IMR-90 (cell line): ENCODE measurements around the gene MPRIP. TPM values are rescaled to one million over a fixed set of nuclear protein-coding genes. Genes with fewer than 3 reads are reported as not detected.
A peak's percentile ranks its signal among the peaks of the same experiment; 100 is the strongest.

Experiments used
- ATAC-seq: fragments of 200-7000 bp; cut with Tn5 transposase; 2 replicates; pipeline ENCODE4 v1.9.1; 2020; ENCODE audit warnings: low read depth, mild to moderate bottlenecking, moderate library complexity
- BruUV-seq: library from RNA; stranded (reverse); fragments of 400-500 nt; replicated peaks from 2 replicates; lab custom pipeline; 2021; lab: Mats Ljungman, UMichigan
- CTCF ChIA-PET: fragments of 300-600 bp; formaldehyde crosslinking; extraction: SDS; loops from one replicate; lab custom pipeline; 2021; ENCODE audit warnings: antibody characterized with exemption; lab: Yijun Ruan, JAX
- POLR2A ChIA-PET: fragments of 300-600 bp; sonication (Branson Sonifier 250); formaldehyde crosslinking; loops from one replicate; lab custom pipeline; 2022; ENCODE audit warnings: antibody characterized with exemption; ENCODE audit not compliant: unreplicated experiment; lab: Charles Lee
- DNase-seq: peaks from one replicate; pipeline ENCODE4 v3.0.0; 2013
- H2AFZ ChIP-seq: replicated peaks from 2 replicates; pipeline ENCODE3; 2013; ENCODE audit warnings: low read length, mild to moderate bottlenecking; ENCODE audit not compliant: poor library complexity
- H2AK5ac ChIP-seq: 2 replicates; pipeline ENCODE4 v1.6.1; 2013; ENCODE audit warnings: low read depth, low read length, inconsistent platforms
- H2AK9ac ChIP-seq: replicated peaks from 2 replicates; pipeline ENCODE3; 2013; ENCODE audit warnings: mild to moderate bottlenecking, low read depth, low read length, moderate library complexity; ENCODE audit not compliant: poor library complexity
- H2BK120ac ChIP-seq: 2 replicates; pipeline ENCODE4 v1.6.1; 2013; ENCODE audit warnings: low read depth, low read length, inconsistent platforms
- H2BK15ac ChIP-seq: 3 replicates; pipeline ENCODE4 v1.6.1; 2013; ENCODE audit warnings: low read depth, low read length, inconsistent platforms
- H2BK20ac ChIP-seq: 2 replicates; pipeline ENCODE4 v1.6.1; 2013; ENCODE audit warnings: low read depth, mild to moderate bottlenecking, inconsistent platforms, low read length, moderate library complexity
- H2BK5ac ChIP-seq: 2 replicates; pipeline ENCODE4 v1.6.1; 2013; ENCODE audit warnings: mild to moderate bottlenecking, low read depth, low read length, inconsistent platforms; ENCODE audit not compliant: poor library complexity, severe bottlenecking
- H3K14ac ChIP-seq: replicated peaks from 2 replicates; pipeline ENCODE4 v1.6.1; 2013; ENCODE audit warnings: low read depth, low read length, inconsistent platforms
- H3K18ac ChIP-seq: 2 replicates; pipeline ENCODE4 v1.6.1; 2013; ENCODE audit warnings: low read depth, low read length, control low read depth
- H3K23ac ChIP-seq: 2 replicates; pipeline ENCODE4 v1.6.1; 2013; ENCODE audit warnings: low read depth, low read length, inconsistent platforms
- H3K27ac ChIP-seq: 2 replicates; pipeline ENCODE4 v1.5.1; 2013; ENCODE audit warnings: mild to moderate bottlenecking, control low read depth, low read length; ENCODE audit not compliant: insufficient read depth
- H3K27me3 ChIP-seq: 2 replicates; pipeline ENCODE4 v1.6.1; 2013; ENCODE audit warnings: low read length; ENCODE audit not compliant: control insufficient read depth, insufficient read depth
- H3K36me3 ChIP-seq: 2 replicates; pipeline ENCODE4 v1.6.1; 2013; ENCODE audit warnings: low read length, mixed read lengths; ENCODE audit not compliant: control insufficient read depth, insufficient read depth
- H3K4ac ChIP-seq: 2 replicates; pipeline ENCODE4 v1.6.1; 2013; ENCODE audit warnings: low read depth, low read length, inconsistent platforms
- H3K4me1 ChIP-seq: 2 replicates; pipeline ENCODE4 v1.6.1; 2013; ENCODE audit warnings: low read length, mixed read lengths; ENCODE audit not compliant: control insufficient read depth, insufficient read depth
- H3K4me2 ChIP-seq: 2 replicates; pipeline ENCODE4 v1.6.1; 2013; ENCODE audit warnings: low read depth, mild to moderate bottlenecking, control low read depth, low read length, moderate library complexity
- H3K4me3 ChIP-seq: 2 replicates; pipeline ENCODE4 v1.5.1; 2013; ENCODE audit warnings: low read depth, mild to moderate bottlenecking, control low read depth, low read length, moderate library complexity; ENCODE audit not compliant: insufficient read depth
- H3K56ac ChIP-seq: 2 replicates; pipeline ENCODE4 v1.6.1; 2013; ENCODE audit warnings: low read length, inconsistent platforms; ENCODE audit not compliant: insufficient read depth; ENCODE audit errors: extremely low read depth
- H3K79me1 ChIP-seq, 2 experiments: 2 replicates each; pipeline ENCODE4 v1.6.1; 2013; ENCODE audit warnings: low read length in 2 of 2, inconsistent platforms in 1 of 2, low read depth in 1 of 2
- H3K9ac ChIP-seq: 2 replicates; pipeline ENCODE4 v1.6.1; 2013; ENCODE audit warnings: low read depth, low read length, control low read depth
- H3K9me1 ChIP-seq: 2 replicates; pipeline ENCODE4 v1.6.1; 2013; ENCODE audit warnings: low read length, inconsistent platforms; ENCODE audit not compliant: insufficient read depth
- H3K9me3 ChIP-seq: 2 replicates; pipeline ENCODE4 v1.6.1; 2013; ENCODE audit warnings: low read length; ENCODE audit not compliant: control insufficient read depth, insufficient read depth
- H4K20me1 ChIP-seq: 2 replicates; pipeline ENCODE4 v1.6.1; 2013; ENCODE audit warnings: low read length, inconsistent platforms; ENCODE audit not compliant: insufficient read depth
- H4K5ac ChIP-seq: 2 replicates; pipeline ENCODE4 v1.6.1; 2013; ENCODE audit warnings: mild to moderate bottlenecking, low read depth, low read length, control low read depth
- H4K8ac ChIP-seq, 2 experiments: 2 replicates each; pipeline ENCODE4 v1.6.1; 2013; ENCODE audit warnings: low read depth in 2 of 2, low read length in 2 of 2, control low read depth in 1 of 2, inconsistent platforms in 1 of 2
- H4K91ac ChIP-seq: 2 replicates; pipeline ENCODE4 v1.6.1; 2013; ENCODE audit warnings: low read depth, low read length, inconsistent platforms; ENCODE audit not compliant: insufficient read depth
- CTCF ChIP-seq: conservative IDR thresholded peaks from 2 replicates; pipeline ENCODE4 v1.5.1; 2012; ENCODE audit warnings: mild to moderate bottlenecking, low read depth, low read length, improper control_type of control experiment
- ELK1 ChIP-seq: fragments of 150-350 bp; IDR thresholded peaks from 2 replicates; pipeline ENCODE4 v1.6.1; 2016; ENCODE audit warnings: low read depth, mild to moderate bottlenecking, low read length, moderate library complexity, borderline replicate concordance
- FOS ChIP-seq: fragments of 150-350 bp; IDR thresholded peaks from 2 replicates; pipeline ENCODE4 v1.6.1; 2016; ENCODE audit warnings: low read depth, low read length
- MAZ ChIP-seq: IDR thresholded peaks from 2 replicates; pipeline ENCODE4 v1.6.1; 2012; ENCODE audit warnings: low read depth, mild to moderate bottlenecking, low read length, improper control_type of control experiment, moderate library complexity, borderline replicate concordance
- MXI1 ChIP-seq: IDR thresholded peaks from 2 replicates; pipeline ENCODE4 v1.6.1; 2012; ENCODE audit warnings: low read depth, mild to moderate bottlenecking, low read length, moderate library complexity, borderline replicate concordance
- RCOR1 ChIP-seq: IDR thresholded peaks from 2 replicates; pipeline ENCODE4 v1.6.1; 2012; ENCODE audit warnings: mild to moderate bottlenecking, low read length, improper control_type of control experiment; ENCODE audit not compliant: insufficient replicate concordance
- SMC3 ChIP-seq: fragments of 150-350 bp; IDR thresholded peaks from 2 replicates; pipeline ENCODE4 v1.6.1; 2016; ENCODE audit warnings: low read depth, mild to moderate bottlenecking, antibody characterized with exemption, low read length, moderate library complexity
- USF2 ChIP-seq: fragments of 150-350 bp; IDR thresholded peaks from 2 replicates; pipeline ENCODE4 v1.6.1; 2017; ENCODE audit warnings: mild to moderate bottlenecking, antibody characterized with exemption, low read length, low read depth
- WGBS, 2 experiments: methylation state at CpG; one replicate each; pipeline versions ENCODE4 v1.1.5 to v1.1.7; 2013; ENCODE audit warnings: missing lambda C conversion rate in 2 of 2; ENCODE audit not compliant: insufficient read length in 1 of 2; ENCODE audit errors: extremely low coverage in 2 of 2; 5-methylcytosine and 5-hydroxymethylcytosine counted together
- dilution Hi-C: fragments of 300-500 bp; cut with HindIII; formaldehyde crosslinking; loops from one replicate; pipeline ENCODE4 v1.14.3; 2018; ENCODE audit warnings: low sequenced_read_pairs; ENCODE audit not compliant: unreplicated experiment
- in situ Hi-C: fragments of 300-500 bp; cut with MboI; formaldehyde crosslinking; loops from 3 replicates; pipeline ENCODE4 v1.14.3; 2019; ENCODE audit warnings: low sequenced_read_pairs, inconsistent platforms, mixed read lengths
- intact Hi-C: fragments of 100-400 bp; cut with micrococcal nuclease; formaldehyde crosslinking; loops from 2 replicates; pipeline ENCODE4 v1.10.0; 2022
- polyA plus RNA-seq, 3 experiments: library from polyadenylated mRNA; depleted of rRNA; stranded (reverse); fragments of >200 nt; gene quantifications; 2 replicates each; pipeline ENCODE4 v1.2.3, GENCODE V29; 2012; ENCODE audit warnings: low replicate concordance in 1 of 3
- total RNA-seq: library from RNA; depleted of rRNA; stranded (reverse); fragments of >200 nt; gene quantifications from 2 replicates; pipeline ENCODE4 v1.2.3, GENCODE V29; 2012

MPRIP gene
- total and polyA plus RNA-seq, 2 of the 4 experiments (the other 2 are of a cell fraction) = 111 to 149 TPM

GRCh38 chr17:17156511-17156910 is 114.3 kb downstream of the MPRIP start:
- H3K9me3 ChIP-seq = no peaks in the 10 kb centered on the region
- H3K4me1 ChIP-seq = peaks cover 23% of the 10 kb centered on the region
- no peak overlapping the region for H3K23ac ChIP-seq
- H3K27me3 ChIP-seq = no peaks in the 10 kb centered on the region
- no peak overlapping the region for H2AK5ac ChIP-seq
- H3K9ac ChIP-seq = no peak overlapping the region
- ChIA-PET CTCF (no interaction called here), POLR2A (no interaction called here)
- H3K9me1 ChIP-seq = peaks cover 29% of the 10 kb centered on the region
- no TSS peak for BruUV-seq
- peak overlapping the region; percentile 14; the same call in 1 of the 2 replicates for H2BK120ac ChIP-seq
- intact Hi-C loops (no loop called here), in situ Hi-C loops (no loop called here), dilution Hi-C loops (no loop called here)
- H2BK5ac ChIP-seq = peak overlapping the region; percentile 31
- H4K5ac ChIP-seq = no peak overlapping the region
- H2BK15ac ChIP-seq = no peak overlapping the region; the same call in 2 of the 3 replicates
- no peak overlapping the region for H3K4ac ChIP-seq
- no peak overlapping the region for H3K4me3 ChIP-seq
- H2BK20ac ChIP-seq = no peak overlapping the region
- WGBS, 2 experiments = 69% methylated on average over 2 of the region's 10 CpGs; no CpG with 5 or more reads in 1 of the 2 experiments
- H4K20me1 ChIP-seq = peaks cover 31% of the 10 kb centered on the region
- ATAC-seq = peak; percentile 13
- peak overlapping the region; percentile 20 for H3K27ac ChIP-seq
- H4K8ac ChIP-seq = peak overlapping the region in 1 of 2 experiments; percentile 22; a peak in 1 of 4 replicates
- no peak overlapping the region for H3K18ac ChIP-seq
- H3K79me1 ChIP-seq = peaks cover 39 to 74% of the 10 kb centered on the region in 2 experiments
- H2AK9ac ChIP-seq = peak overlapping the region; percentile 47
- DNase-seq = peak; percentile 64
- H3K56ac ChIP-seq = no peak overlapping the region
- TF ChIP-seq USF2 (no peak), CTCF (no peak), ELK1 (no peak), RCOR1 (no peak), MXI1 (no peak), SMC3 (no peak), MAZ (0 out of 2 replicates have a peak, but pooled peaks have one; percentile 3), FOS (no peak)
- no peak overlapping the region for H2AFZ ChIP-seq
- H3K4me2 ChIP-seq = peak overlapping the region; percentile 24; the same call in 1 of the 2 replicates
- no peak overlapping the region; the same call in 1 of the 2 replicates for H3K14ac ChIP-seq
- H3K36me3 ChIP-seq = peaks cover 75% of the 10 kb centered on the region
- H4K91ac ChIP-seq = no peak overlapping the region
